ENCODE data around the gene LSP1. TPM values are rescaled to one million over a fixed set of nuclear protein-coding genes. Genes with fewer than 3 reads are reported as not detected.

LSP1 gene
- total RNA-seq, 2 experiments from 2014 or later, result 668 to 687 TPM

- Mint-ChIP-seq H3K9me3 (no peaks in the 10 kb centered on the region), H3K36me3 (ENCODE audit: low read depth) (no peaks in the 10 kb centered on the region), H3K4me3 (no peak overlapping the region), H3K4me1 (peaks cover 2% of the 10 kb centered on the region), H3K27ac (no peak overlapping the region), H3K27me3 (peaks cover 14% of the 10 kb centered on the region)
- ChIA-PET POLR2A (no interaction called here), CTCF (no interaction called here)
- DNase-seq, result no peak
Measured at GRCh38 chr11:1927848-1928469, 75.1 kb downstream of the LSP1 start.

- no peaks in the 10 kb centered on the region for H3K36me3 Mint-ChIP-seq (ENCODE audit: low read depth)
- H3K27ac Mint-ChIP-seq, result no peak overlapping the region
- CTCF ChIA-PET, result no interaction called here
- no peaks in the 10 kb centered on the region for H3K9me3 Mint-ChIP-seq
- peaks cover 16% of the 10 kb centered on the region for H3K27me3 Mint-ChIP-seq
- H3K4me3 Mint-ChIP-seq, result no peak overlapping the region
- peaks cover 2% of the 10 kb centered on the region for H3K4me1 Mint-ChIP-seq
- POLR2A ChIA-PET, result no interaction called here
- DNase-seq, result no peak
Measured at GRCh38 chr11:1928470-1928890, 75.6 kb downstream of the LSP1 start.

DNA sequence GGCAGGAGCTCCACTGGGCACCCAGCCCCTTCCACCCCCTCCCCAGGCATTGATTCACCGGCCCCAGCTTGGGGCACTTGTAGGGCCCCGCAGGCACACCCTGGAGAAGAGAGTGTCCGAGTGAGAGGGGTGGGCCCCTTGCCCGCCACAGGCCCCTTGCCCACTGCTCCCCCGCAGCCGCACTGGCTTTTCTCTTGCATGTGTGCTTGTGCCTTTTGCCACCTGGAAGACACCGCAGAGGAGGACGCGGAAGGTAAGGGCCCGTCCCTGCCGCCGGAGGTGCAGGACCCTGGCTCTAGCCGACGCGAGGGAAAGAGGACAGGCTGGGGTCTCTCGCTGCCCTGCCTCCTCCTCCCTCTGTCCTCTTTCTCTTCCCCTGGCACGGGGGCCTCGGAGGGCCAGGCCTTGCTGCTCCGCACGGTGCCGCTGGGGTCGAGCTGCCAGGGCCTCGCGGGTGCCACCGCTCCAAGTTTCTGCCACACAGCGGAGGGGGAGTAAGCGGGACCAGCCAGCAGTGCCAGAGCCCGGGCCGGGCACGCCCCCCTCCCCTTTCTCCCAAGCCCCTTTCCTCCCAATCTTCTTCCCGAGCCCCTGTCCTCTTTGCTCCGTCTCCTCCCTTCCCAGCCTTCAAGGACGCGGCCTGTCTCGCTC is 76.1 kb downstream of the LSP1 start:
- CTCF ChIA-PET, result no interaction called here
- no peak overlapping the region for H3K4me3 Mint-ChIP-seq
- H3K27ac Mint-ChIP-seq, result no peak overlapping the region
- POLR2A ChIA-PET, result no interaction called here
- peaks cover 2% of the 10 kb centered on the region for H3K4me1 Mint-ChIP-seq
- H3K36me3 Mint-ChIP-seq (ENCODE audit: low read depth), result no peaks in the 10 kb centered on the region
- no peaks in the 10 kb centered on the region for H3K9me3 Mint-ChIP-seq
- H3K27me3 Mint-ChIP-seq, result peaks cover 16% of the 10 kb centered on the region
- DNase-seq, result no peak

DNA sequence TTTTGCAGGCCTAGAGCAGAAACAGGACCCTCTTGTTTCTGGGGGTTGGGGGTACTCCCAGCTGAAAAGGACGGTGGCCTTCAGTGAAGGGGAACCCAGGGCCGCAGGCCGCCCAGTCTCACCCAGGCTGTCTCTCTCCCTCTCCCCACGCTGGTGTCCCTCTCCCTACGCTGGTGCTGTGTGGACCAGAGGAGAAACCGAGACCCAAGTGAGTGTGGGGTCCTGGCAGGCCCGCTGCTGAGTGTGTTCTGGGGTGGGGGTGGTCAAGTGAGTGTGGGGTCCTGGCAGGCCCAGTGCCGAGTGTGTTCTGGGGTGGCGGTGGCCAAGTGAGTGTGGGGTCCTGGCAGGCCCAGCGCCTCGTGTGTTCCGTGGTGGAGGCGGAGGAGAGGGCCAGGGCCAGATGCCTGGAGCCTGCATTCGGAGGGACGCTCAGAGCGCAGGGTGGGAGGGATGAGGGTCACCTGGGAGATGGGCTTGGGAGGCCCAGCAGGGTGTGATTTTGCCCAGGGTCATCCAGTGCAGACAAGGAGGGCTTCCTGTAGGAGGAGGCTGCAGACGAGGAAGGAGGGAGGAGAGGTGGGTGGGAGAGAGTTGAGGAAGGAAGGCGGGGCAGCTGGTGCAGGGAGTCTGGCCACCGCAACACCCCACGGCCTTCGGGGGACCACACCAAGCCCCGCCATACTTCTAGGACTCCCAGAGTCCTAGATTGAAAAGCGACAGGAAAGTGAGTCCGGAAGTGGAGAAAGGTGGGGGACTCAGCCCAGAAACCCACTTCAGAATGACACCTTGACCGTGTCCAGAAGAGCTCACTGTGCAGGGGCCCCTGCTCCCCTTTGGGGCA is 77.0 kb downstream of the LSP1 start:
- H3K27ac Mint-ChIP-seq, result no peak overlapping the region
- no peaks in the 10 kb centered on the region for H3K9me3 Mint-ChIP-seq
- POLR2A ChIA-PET, result no interaction called here
- peaks cover 2% of the 10 kb centered on the region for H3K4me1 Mint-ChIP-seq
- H3K36me3 Mint-ChIP-seq (ENCODE audit: low read depth), result no peaks in the 10 kb centered on the region
- H3K27me3 Mint-ChIP-seq, result peaks cover 18% of the 10 kb centered on the region
- no peak overlapping the region for H3K4me3 Mint-ChIP-seq
- DNase-seq, result no peak
- CTCF ChIA-PET, result no interaction called here

DNA sequence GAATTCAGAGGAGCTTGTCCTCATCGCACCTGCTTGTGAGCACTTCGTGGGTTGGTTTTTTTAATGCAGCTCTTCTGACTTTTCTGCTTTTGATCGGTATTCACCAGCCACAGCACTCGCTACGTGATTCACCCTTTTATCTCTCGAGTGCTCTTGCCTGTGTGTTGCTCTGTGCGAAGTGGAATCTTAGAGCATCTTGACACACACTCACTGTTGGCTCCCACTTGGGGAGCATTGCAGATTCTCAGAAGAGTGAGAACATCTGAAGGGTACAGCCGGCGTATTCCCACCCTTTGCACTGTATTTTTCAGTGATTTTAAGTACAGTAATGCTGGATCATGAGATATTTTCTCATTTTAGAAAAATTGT is 77.6 kb downstream of the LSP1 start:
- H3K27ac Mint-ChIP-seq, result no peak overlapping the region
- ChIA-PET CTCF (no interaction called here), POLR2A (no interaction called here)
- H3K27me3 Mint-ChIP-seq, result peaks cover 18% of the 10 kb centered on the region
- no peaks in the 10 kb centered on the region for H3K9me3 Mint-ChIP-seq
- no peak for DNase-seq
- H3K4me1 Mint-ChIP-seq, result peaks cover 2% of the 10 kb centered on the region
- no peak overlapping the region for H3K4me3 Mint-ChIP-seq
- no peaks in the 10 kb centered on the region for H3K36me3 Mint-ChIP-seq (ENCODE audit: low read depth)

DNA sequence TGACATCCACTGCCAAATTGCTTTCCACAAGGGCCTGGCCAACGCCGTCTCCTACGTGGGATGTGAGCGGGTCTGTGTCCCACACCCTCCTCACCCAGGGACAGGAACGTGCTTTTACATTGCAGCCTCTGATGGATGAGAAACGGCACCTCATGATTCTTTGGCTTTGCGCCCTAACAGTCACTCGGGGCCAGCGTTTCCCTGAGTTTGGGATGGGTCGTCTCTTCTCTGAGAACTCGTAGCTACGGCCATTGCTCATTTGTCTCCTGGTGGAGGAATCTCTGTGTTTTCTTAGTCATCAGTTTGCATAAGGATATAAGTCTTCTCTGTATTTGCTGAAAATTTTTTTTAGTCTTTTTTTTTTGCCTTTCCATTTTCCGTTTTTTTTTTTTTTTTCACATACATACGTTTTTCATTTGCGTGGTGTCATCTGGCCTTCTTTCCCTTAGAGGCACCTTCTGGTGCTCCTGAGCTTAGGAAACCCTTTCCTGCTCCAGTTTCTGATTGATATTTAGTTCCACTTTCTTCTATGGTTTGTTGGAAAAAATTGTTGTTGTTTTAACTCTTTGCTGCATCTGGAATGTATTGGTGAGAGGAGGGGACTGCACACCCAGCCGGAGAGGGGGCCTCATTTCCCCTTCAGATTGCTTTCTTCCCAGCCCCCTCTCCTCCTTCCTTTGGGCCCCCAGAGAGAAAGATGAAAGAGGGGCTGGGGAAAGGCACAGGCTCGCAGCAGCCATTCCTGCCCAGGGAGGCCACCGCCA is 78.6 kb downstream of the LSP1 start:
- Mint-ChIP-seq H3K4me1 (peaks cover 2% of the 10 kb centered on the region), H3K4me3 (no peak overlapping the region), H3K36me3 (ENCODE audit: low read depth) (no peaks in the 10 kb centered on the region), H3K9me3 (no peaks in the 10 kb centered on the region), H3K27me3 (peaks cover 18% of the 10 kb centered on the region), H3K27ac (no peak overlapping the region)
- ChIA-PET POLR2A (no interaction called here), CTCF (no interaction called here)
- DNase-seq, result no peak

DNA sequence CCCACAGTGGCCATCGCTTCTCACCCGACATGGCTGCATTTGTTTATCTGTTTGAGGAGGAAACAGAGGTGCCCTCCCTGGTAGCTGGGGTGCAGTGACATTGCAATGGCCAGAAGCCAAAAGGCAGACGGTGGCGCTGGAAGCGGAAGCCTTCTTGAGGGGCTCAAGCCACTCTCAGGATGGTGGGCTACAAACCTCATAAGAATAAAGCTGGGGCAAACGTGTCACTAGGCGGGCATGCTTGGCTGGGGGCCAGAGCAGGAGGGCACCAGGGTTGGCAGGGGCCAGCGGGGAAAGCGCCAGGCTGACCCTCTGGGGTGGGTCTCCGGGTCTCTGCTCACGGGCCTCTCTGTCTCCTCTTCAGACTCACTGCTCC is 79.2 kb downstream of the LSP1 start:
- no peak for DNase-seq
- peaks cover 18% of the 10 kb centered on the region for H3K27me3 Mint-ChIP-seq
- no peaks in the 10 kb centered on the region for H3K36me3 Mint-ChIP-seq (ENCODE audit: low read depth)
- H3K4me3 Mint-ChIP-seq, result no peak overlapping the region
- ChIA-PET POLR2A (no interaction called here), CTCF (no interaction called here)
- H3K4me1 Mint-ChIP-seq, result peaks cover 2% of the 10 kb centered on the region
- no peak overlapping the region for H3K27ac Mint-ChIP-seq
- H3K9me3 Mint-ChIP-seq, result no peaks in the 10 kb centered on the region

DNA sequence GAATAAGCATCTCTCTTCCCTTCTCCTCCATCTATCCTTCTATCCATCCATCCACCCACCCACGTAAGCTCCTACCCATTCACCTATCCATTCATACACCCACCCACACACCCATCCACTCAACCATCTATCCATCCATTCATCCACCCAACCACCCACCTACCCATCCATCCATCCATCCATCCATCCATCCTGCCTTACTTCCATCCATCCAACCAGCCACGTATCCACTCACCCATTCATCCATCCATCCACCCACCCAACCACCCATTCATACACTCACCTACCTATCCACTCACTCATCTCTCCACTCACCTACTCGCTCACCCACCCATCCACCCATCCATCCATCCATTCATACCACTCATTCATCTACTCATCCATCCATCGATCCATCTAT is 79.8 kb downstream of the LSP1 start:
- CTCF ChIA-PET, result interaction anchor here (0.6 kb wide), 1 partner anchor 21 kb away, joined by 3 read pairs; no protein-coding TSS in a partner anchor
- peaks cover 2% of the 10 kb centered on the region for H3K4me1 Mint-ChIP-seq
- H3K4me3 Mint-ChIP-seq, result no peak overlapping the region

DNA sequence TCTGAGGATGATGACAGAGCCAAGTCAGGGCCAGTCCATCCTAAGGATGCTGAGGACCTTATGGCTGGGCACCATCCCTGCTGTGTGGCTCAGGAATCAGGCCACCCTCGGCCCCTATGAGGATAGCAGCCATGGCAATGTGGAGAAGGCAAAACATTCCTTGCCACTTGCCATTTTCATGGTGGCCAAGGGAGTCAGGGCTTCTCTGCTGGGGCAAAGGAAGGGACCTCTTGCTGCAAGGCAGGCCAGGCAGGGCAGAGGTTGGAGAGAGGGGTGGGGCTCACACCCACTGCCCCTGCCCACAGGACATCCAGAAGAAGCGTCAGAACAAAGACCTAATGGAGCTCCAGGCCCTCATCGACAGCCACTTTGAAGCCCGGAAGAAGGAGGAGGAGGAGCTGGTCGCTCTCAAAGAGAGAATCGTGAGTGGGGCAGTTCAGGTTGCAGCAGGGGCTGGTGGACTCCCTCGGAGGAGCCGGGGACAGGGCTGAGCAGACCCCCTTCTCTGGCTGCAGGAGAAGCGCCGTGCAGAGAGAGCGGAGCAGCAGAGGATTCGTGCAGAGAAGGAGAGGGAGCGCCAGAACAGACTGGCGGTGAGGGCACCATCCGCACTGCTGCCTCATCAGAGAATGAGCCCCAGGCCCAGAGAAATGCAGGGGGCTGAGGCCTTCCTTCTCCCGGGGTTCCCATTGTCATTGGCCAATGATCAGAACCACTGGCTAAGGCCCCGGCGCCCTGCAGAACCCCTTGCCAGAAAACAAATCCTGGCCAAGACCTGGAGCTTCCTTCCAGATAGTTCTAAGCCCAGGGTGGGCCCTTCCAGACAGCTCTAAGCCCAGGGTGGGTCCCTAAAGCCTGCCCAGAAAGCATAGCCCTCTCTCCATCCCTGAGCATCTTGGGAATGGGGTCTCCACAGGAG is 80.8 kb downstream of the LSP1 start:
- DNase-seq, result peak; percentile 4

More for the DNA sequence above, 79.8 kb downstream of the LSP1 start:
- POLR2A ChIA-PET, result no interaction called here
- peaks cover 18% of the 10 kb centered on the region for H3K27me3 Mint-ChIP-seq
- DNase-seq, result no peak
- H3K27ac Mint-ChIP-seq, result no peak overlapping the region
- no peaks in the 10 kb centered on the region for H3K9me3 Mint-ChIP-seq
- H3K36me3 Mint-ChIP-seq (ENCODE audit: low read depth), result no peaks in the 10 kb centered on the region

GRCh38 chr11:1934335-1935155 is 81.7 kb downstream of the LSP1 start:
- no peak overlapping the region for H3K4me3 Mint-ChIP-seq
- H3K9me3 Mint-ChIP-seq, result no peaks in the 10 kb centered on the region
- H3K27me3 Mint-ChIP-seq, result peaks cover 18% of the 10 kb centered on the region
- H3K27ac Mint-ChIP-seq, result no peak overlapping the region
- CTCF ChIA-PET, result interaction anchor here (0.6 to 1.4 kb wide), 4 partner anchors 44 to 217 kb away, joined by 3 to 4 read pairs (median 4); partner anchors contain the start of gene PRR33
- H3K36me3 Mint-ChIP-seq (ENCODE audit: low read depth), result no peaks in the 10 kb centered on the region
- POLR2A ChIA-PET, result no interaction called here
- H3K4me1 Mint-ChIP-seq, result peaks cover 5% of the 10 kb centered on the region
- DNase-seq, result peak; percentile 5

More for the DNA sequence above, 80.8 kb downstream of the LSP1 start:
- Mint-ChIP-seq H3K4me3 (no peak overlapping the region), H3K9me3 (no peaks in the 10 kb centered on the region), H3K36me3 (ENCODE audit: low read depth) (no peaks in the 10 kb centered on the region), H3K27me3 (peaks cover 18% of the 10 kb centered on the region), H3K4me1 (peaks cover 2% of the 10 kb centered on the region), H3K27ac (no peak overlapping the region)
- POLR2A ChIA-PET, result no interaction called here
- CTCF ChIA-PET, result interaction anchor here (0.6 to 0.9 kb wide), 3 partner anchors 23 to 168 kb away, joined by 3 to 4 read pairs (median 3); no protein-coding TSS in a partner anchor

DNA sequence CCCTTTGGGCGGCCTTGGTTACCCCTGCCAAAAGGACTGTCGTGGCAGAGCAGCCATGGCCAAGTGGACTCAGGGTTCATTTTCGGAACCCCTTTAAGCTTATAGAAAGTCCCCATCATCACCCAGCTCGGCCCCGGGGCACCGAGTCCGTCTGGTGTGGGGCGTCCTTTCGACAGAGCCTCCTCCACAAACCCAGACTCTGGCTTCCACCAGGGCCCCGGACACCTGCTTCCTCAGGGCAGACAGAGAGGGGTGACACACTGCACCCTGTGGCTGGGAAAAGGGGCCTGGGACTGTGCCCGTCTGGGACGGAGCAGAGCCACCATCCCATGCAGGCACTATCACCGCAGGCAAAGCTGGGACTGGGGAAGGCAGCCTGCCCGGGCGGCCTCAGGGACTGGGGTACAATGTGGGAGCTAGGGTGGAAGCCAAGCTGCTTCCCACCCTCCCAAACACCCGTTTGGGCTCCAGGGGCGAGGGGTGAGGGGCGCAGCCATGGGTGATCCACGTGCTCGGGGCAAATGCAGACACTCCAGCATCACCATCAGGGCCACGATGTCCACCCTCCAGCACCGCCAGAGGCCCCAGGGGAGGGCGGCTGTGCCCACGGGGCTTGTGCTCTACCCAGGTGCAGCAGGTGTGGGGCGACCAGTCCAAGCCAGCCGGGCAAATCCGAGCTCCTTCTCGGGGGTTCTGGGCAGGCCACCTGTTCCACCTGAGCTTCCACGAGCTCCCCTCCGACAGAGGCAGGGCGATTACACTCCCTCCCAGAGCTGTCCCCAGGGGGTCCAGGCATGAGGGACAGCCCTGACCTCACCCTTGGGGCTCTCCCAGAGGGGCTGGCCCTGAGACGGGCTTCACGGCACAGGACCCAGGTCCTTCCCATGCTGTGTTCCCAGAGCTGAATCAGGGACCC is 82.5 kb downstream of the LSP1 start:
- Mint-ChIP-seq H3K4me3 (no peak overlapping the region), H3K36me3 (ENCODE audit: low read depth) (no peaks in the 10 kb centered on the region), H3K27me3 (peaks cover 15% of the 10 kb centered on the region), H3K9me3 (no peaks in the 10 kb centered on the region), H3K4me1 (peaks cover 5% of the 10 kb centered on the region), H3K27ac (no peak overlapping the region)
- CTCF ChIA-PET, result interaction anchor here (1.0 to 1.4 kb wide), 3 partner anchors 45 to 216 kb away, joined by 3 to 4 read pairs (median 4); partner anchors contain the start of gene PRR33
- POLR2A ChIA-PET, result no interaction called here
- DNase-seq, result peak; percentile 4

Data from activated CD4-positive, alpha-beta T cell treated with anti-CD3 and anti-CD28 coated beads, Interleukin-2, amount 10 ng/mL, durations not matched to agents 7 days and 5 days (primary cell).